Kidney epithelial cell (primary cell): Measurements from ENCODE around the gene NCAPD3. TPM values are rescaled to one million over a fixed set of nuclear protein-coding genes. Genes with fewer than 3 reads are reported as not detected.

Experiments used
- DNase-seq: peaks from one replicate; pipeline ENCODE4 v3.0.0-alpha.2; 2010; ENCODE audit warnings: low read depth
- H3K27me3 ChIP-seq: 2 replicates; pipeline ENCODE4 v1.6.0; 2011; ENCODE audit warnings: low read length; ENCODE audit not compliant: control insufficient read depth, insufficient read depth
- H3K36me3 ChIP-seq: 2 replicates; pipeline ENCODE4 v1.5.1; 2011; ENCODE audit warnings: low read length; ENCODE audit not compliant: control insufficient read depth, insufficient read depth
- H3K4me3 ChIP-seq: 2 replicates; pipeline ENCODE4 v1.5.1; 2011; ENCODE audit warnings: low read depth, mild to moderate bottlenecking, control low read depth, low read length
- total RNA-seq: library from RNA; depleted of rRNA; stranded (reverse); fragments of >200 nt; gene quantifications from 2 replicates; pipeline ENCODE4 v1.2.3, GENCODE V29; 2015
- TF ChIP-seq, protein P1 (sequence below): IDR thresholded peaks from 2 replicates; pipeline ENCODE4 v1.5.1; 2011; ENCODE audit warnings: mild to moderate bottlenecking, moderate library complexity, low read length, control low read depth, inconsistent platforms; ENCODE audit not compliant: insufficient read depth, poor library complexity, severe bottlenecking

NCAPD3 gene
- total RNA-seq, 1 donor from 2014 or later, result 9.7 TPM

DNA sequence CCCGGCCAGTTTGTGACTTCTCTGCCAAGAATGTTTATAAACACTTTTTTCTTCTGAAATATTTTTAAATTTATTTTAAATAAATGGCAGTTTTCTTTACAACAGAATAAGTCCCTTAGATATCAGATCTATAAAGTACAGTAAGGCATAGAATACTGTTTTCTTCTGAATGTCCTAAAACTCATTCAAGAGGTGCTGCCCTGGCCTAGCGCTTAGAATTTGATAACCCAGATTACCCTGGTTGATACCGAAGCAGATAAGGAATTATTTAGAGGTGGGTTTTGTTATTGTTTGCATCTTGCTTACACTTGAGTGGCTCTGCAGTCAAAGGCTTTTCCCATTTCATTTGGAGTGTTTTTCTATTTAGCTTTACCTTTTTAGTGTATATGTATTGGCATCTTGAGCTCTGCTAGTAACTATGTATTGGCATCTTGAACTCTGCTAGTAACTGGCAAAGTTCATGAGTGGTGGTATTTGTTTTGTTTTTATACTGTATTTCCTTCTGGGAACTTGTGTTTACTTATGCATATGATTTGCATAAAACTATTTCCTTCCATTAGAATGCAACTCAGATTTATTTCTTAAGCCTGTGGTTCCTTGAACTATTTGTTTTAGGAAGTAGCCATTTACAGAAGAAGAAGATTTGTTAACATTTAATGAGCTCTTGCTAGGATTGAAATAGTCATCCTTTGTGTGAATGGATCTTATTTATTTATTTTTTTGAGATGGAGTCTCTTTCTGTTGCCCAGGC, 30.8 kb upstream of the NCAPD3 start:
- peak overlapping the region; percentile 78 for H3K4me3 ChIP-seq
- no peaks in the 10 kb centered on the region for H3K27me3 ChIP-seq
- H3K36me3 ChIP-seq, result no peaks in the 10 kb centered on the region
- no peak for DNase-seq
- TF ChIP-seq, protein P1, sequence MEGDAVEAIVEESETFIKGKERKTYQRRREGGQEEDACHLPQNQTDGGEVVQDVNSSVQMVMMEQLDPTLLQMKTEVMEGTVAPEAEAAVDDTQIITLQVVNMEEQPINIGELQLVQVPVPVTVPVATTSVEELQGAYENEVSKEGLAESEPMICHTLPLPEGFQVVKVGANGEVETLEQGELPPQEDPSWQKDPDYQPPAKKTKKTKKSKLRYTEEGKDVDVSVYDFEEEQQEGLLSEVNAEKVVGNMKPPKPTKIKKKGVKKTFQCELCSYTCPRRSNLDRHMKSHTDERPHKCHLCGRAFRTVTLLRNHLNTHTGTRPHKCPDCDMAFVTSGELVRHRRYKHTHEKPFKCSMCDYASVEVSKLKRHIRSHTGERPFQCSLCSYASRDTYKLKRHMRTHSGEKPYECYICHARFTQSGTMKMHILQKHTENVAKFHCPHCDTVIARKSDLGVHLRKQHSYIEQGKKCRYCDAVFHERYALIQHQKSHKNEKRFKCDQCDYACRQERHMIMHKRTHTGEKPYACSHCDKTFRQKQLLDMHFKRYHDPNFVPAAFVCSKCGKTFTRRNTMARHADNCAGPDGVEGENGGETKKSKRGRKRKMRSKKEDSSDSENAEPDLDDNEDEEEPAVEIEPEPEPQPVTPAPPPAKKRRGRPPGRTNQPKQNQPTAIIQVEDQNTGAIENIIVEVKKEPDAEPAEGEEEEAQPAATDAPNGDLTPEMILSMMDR, result no peak

DNA sequence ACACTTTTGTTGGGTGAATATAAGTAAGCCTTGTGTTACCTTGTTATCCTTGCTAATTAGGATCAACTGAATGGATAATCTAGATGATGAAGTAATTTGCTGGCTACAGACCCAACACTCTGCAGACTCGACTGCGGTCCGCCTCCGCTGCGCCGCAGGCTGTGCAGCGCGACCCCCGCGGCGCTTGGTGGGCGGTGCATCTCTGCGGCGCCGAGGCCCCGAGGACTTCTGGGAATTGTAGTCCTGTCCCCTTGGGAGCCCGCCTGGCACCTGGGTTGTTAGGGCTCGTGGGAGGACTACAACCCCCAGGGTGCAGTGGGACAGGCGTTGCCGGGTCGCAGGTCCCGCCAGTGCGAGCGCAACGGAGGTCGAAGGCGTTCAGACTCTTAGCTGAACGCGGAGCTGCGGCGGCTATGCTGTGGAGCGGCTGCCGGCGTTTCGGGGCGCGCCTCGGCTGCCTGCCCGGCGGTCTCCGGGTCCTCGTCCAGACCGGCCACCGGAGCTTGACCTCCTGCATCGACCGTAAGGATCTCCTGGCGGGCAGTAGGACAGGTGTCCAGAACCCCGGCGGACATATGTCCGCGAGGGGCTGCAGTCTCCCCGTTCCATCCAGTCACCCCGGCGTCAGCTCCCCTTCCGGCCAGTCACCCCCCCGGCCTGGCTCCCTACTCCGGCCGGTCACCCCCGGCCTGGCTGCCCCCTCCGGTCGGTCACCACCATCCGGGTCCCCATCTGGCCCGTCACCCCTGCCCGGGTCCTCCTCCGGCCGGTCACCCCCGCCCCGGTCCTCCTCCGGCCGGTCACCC, 29.6 kb upstream of the NCAPD3 start, which contains the start of the genes ACAD8 and THYN1:
TSS of gene ACAD8 (plus strand) at position 381 of the 806 bp plus-strand sequence. CDS start at position 414, 33 bp downstream.
TSS of gene THYN1 (minus strand) at position 165 of the 806 bp plus-strand sequence. CDS start 470 bp downstream, outside the sequence.
- peak; percentile 85 for DNase-seq
- peak within 1 kb of the TSS; percentile 78 for H3K4me3 ChIP-seq
- H3K36me3 ChIP-seq, result no peaks in the 10 kb centered on the region
- TF ChIP-seq, protein P1, result no peak
- H3K27me3 ChIP-seq, result no peaks in the 10 kb centered on the region

GRCh38 chr11:134252346-134253187, 28.8 kb upstream of the NCAPD3 start:
- DNase-seq, result no peak
- Histone ChIP-seq H3K4me3 (peak overlapping the region; percentile 78), H3K27me3 (no peaks in the 10 kb centered on the region), H3K36me3 (no peaks in the 10 kb centered on the region)
- TF ChIP-seq, protein P1, result no peak

DNA sequence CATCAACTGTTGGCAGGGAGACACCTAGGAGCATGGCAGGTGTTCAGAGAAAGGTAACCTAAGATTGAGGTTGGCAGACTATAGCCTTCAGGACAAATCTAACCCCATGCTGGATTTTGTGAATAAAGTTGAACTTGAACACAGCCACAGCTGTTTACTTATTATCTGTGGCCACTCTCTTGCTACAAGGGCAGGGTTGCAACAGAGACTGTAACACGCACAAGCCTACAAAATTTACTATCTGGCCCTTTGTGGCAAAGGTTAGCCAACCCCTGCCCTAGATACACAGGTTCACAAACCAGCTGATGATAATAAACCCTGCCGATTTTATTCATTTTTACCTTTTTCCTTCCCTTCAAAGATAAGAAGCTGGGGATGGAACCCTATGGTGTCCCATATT, 26.9 kb upstream of the NCAPD3 start:
- Histone ChIP-seq H3K27me3 (no peaks in the 10 kb centered on the region), H3K36me3 (no peaks in the 10 kb centered on the region), H3K4me3 (no peak overlapping the region)
- DNase-seq, result no peak
- TF ChIP-seq, protein P1, result no peak

DNA sequence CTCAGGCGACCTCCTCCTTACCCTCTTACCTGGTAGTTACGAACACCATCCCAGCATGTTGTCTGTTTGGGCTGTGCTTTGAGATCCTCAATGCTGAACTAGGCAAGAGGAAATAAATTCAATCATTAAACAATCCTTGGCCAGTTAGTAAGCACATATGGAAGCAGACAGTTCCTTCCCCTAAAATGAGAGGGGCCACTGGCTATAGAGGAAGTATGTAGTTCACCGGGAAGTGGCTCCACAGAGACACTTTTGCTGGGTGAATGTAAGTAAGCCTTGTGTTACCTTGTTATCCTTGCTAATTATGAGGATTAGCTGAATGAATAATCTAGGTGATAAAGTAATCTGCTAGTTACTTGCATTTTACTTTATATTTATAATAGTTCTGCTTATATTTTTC, 26.5 kb upstream of the NCAPD3 start:
- Histone ChIP-seq H3K4me3 (no peak overlapping the region), H3K36me3 (no peaks in the 10 kb centered on the region), H3K27me3 (no peaks in the 10 kb centered on the region)
- no peak for DNase-seq
- TF ChIP-seq, protein P1, result no peak
